AG09319 (cell line): ENCODE data around the gene TIMP2.

Experiments
- DNase-seq: peaks from one replicate; pipeline ENCODE4 v3.0.0-alpha.2; 2010; ENCODE audit warnings: low read depth; ENCODE audit errors: extremely low read depth
- CTCF ChIP-seq: IDR thresholded peaks from 2 replicates; pipeline ENCODE4 v1.5.1; 2011; ENCODE audit warnings: low read depth, mild to moderate bottlenecking, inconsistent platforms, low read length, moderate library complexity

TIMP2 gene

DNA sequence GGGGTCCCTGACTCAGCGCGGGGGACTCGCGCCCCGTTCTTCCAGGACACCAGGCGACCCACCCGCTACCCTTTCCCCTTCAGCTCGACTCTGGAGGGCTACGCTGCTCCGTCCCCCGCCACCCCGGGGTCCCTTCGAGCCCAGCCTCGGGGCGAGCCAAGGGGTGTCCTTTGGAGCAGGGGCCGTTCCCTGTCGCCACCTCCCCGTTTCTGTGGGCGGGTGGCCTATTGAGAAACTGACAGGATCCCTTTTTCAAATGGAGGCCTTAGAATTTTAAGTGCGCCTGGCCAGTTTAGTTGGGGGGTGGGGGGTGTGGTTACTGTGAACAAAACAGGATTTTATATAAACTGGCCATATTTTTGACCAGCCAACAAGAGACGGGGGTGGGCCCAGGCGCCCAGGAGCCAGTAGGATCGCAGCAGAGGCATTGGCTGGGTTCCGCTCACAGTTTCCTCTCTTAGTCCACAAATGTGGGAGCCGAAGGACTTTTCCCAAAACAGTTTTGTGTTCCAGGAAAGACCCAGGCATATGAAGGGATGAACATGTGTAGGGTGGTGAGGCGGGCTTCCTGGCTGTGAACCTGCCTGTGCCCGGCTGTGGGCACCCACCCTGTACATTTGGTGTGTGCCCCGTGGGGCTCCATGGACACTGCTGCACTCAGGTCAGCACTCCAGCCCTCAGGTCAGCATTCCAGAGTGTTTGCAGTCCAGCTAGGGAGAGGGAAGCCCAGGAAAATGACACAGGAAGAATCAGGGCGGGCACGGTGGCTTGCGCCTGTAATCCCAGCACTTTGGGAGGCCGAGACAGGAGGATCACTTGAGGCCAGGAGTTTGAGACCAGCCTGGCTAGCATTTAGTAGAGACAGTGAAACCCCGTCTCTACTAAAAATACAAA is 722 bp upstream of the TIMP2 start:
- no peak for TF ChIP-seq CTCF
- DNase-seq, result peak; percentile 69

DNA sequence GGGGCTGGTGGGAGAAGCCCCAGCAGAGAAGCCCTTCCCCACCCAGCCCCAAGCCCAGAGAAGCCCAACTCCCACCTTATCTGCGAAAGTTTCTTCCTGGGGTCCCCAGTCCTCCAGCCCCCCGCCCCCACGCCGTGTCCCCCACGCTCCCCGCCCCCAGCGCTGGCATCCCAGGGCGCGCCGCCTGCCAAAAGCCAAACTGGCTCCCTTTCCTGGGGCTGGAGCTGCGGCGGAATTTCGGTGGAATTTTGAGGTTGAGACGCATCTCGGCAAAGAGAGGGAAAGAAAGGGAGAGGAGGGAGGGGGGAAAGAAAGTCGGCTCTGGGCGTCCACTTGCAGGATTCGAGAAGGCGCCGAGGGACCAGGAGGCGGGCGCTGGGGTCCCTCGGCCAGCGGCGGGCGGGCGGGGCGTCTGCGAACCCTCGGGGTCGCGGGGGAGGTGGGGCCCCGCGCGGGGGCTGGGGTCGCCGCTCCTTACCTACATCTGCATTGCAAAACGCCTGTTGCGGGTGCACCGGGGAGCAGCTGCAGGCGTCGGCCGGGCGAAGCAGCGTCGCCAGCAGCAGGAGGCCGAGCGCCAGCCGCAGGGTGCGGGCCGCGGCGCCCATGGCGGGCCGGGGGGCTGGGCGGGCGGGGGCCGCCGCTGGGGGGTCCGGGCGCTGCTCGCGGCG is 571 bp downstream of the TIMP2 start:
- TF ChIP-seq CTCF, result no peak
- no peak for DNase-seq

DNA sequence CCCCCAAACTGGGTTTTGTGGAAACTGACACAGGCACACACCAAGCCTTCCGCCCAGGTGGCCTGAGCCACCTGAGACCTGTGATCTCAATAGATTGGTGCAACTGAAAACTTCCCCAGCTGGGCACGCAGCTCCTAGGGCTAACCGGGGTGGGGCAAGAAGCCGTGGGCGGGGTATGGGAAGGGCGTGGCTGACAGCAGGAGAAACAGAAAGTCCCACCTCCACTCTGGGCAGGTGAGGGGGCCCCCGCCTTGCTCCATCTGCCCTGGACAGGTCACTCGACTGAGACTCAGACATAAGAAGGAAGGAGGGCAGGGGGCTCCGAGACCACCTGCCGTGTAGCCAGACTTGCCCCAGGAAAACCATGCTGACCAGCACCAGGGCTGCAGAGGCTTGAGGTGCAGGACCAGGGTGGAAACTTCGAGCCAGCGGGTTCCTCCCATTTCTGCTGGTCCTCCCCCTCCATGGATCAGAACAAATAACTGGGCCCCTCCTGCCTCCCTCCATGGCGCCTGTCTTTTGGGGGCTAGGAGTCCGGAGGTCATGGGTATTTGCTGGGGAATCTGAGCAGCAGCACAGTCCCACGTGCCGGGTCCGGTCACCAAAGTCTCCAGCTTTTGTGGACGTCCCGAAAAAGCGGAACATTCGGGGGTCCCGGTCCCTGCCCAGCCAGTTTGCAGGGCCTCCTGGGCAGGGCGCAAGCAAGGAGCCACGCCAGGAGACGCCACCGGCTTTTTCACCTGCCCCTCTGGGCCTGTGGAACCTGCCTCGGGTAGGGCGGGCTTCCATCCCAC is 1.3 kb downstream of the TIMP2 start:
- no peak for TF ChIP-seq CTCF
- DNase-seq, result no peak

GRCh38 chr17:78922816-78923498 is 2.2 kb downstream of the TIMP2 start:
- no peak for TF ChIP-seq CTCF

DNA sequence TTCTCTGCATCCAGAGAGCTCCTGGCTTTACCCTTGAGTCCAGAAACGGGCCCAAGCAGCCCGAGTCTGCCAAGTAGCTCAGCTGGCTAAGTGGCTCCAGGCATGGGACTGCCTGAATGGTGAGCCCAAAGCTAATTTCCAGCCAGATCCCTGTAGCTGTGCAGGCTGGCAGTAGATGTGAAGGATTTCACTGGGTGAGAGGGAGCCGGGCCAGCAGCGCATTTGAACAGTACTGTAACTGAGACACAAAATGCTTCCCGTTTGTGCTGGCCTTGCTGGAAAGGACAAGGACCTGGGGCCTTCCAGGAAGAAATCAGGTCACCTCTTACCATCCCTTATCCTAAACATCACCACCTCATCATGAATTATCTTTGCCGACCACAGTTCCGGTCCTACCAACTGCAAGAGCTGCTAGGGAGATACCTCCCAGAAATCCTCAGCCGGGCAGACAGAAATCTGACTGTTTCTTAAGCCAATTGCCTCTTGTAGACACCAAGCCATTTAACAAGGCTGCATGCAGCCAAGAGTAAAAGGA is 3.7 kb downstream of the TIMP2 start:
- no peak for TF ChIP-seq CTCF
- DNase-seq, result no peak

More at GRCh38 chr17:78922816-78923498, 2.2 kb downstream of the TIMP2 start:
- DNase-seq, result no peak

- DNase-seq, result no peak
- no peak for TF ChIP-seq CTCF
Observed at GRCh38 chr17:78920528-78920927, 4.7 kb downstream of the TIMP2 start.
